GM18867 (cell line): ENCODE data around the gene OXSR1.

Experiments used
- ATAC-seq: cut with Tn5 transposase; IDR thresholded peaks from one replicate; pipeline ENCODE4 v1.9.1; 2021; ENCODE audit warnings: mild to moderate bottlenecking, moderate library complexity; ENCODE audit not compliant: unreplicated experiment

The OXSR1 gene

GRCh38 chr3:38164952-38165721 is at the start of gene OXSR1:
Gene OXSR1 (plus strand): TSS chr3:38165537. CDS start chr3:38165877, 340 bp downstream.
- peak; percentile 88 for ATAC-seq

- no peak for ATAC-seq
Measured at GRCh38 chr3:38115645-38116427, 49.5 kb upstream of the OXSR1 start.

- ATAC-seq: no peak
Measured at GRCh38 chr3:38116471-38117162, 48.7 kb upstream of the OXSR1 start.

- no peak for ATAC-seq
Measured at GRCh38 chr3:38117163-38117716, 48.1 kb upstream of the OXSR1 start.

GRCh38 chr3:38117748-38118420 is 47.5 kb upstream of the OXSR1 start:
- peak; percentile 85 for ATAC-seq

- no peak for ATAC-seq
Measured at GRCh38 chr3:38118421-38119247, 46.7 kb upstream of the OXSR1 start.

GRCh38 chr3:38119248-38119544 is 46.1 kb upstream of the OXSR1 start:
- no peak for ATAC-seq

- ATAC-seq: no peak
Measured at GRCh38 chr3:38119821-38120692, 45.3 kb upstream of the OXSR1 start.

- ATAC-seq: no peak
Measured at GRCh38 chr3:38120693-38121450, 44.5 kb upstream of the OXSR1 start.

GRCh38 chr3:38121451-38121831 is 43.9 kb upstream of the OXSR1 start:
- ATAC-seq: no peak

- no peak for ATAC-seq
Measured at GRCh38 chr3:38121832-38122461, 43.4 kb upstream of the OXSR1 start.

GRCh38 chr3:38122712-38123290 is 42.5 kb upstream of the OXSR1 start:
- no peak for ATAC-seq

- ATAC-seq: no peak
Measured at GRCh38 chr3:38124324-38125122, 40.8 kb upstream of the OXSR1 start.

GRCh38 chr3:38125305-38126120 is 39.8 kb upstream of the OXSR1 start:
- no peak for ATAC-seq

- no peak for ATAC-seq
Measured at GRCh38 chr3:38126121-38126892, 39.0 kb upstream of the OXSR1 start.
